Activated CD4-positive, alpha-beta T cell treated with anti-CD3 and anti-CD28 coated beads, Interleukin-2, Interleukin-6, amounts not matched to agents 100 ng/mL and 50 ng/mL, durations not matched to agents 16 hours and 8 hours (primary cell): ENCODE data around the gene COL9A1.
A peak's percentile ranks its signal among the peaks of the same experiment; 100 is the strongest.
"Not testable (repeated sequence)": the region's sequence is repeated elsewhere in the genome, so short reads cannot be mapped to it uniquely, and the experiment has no call there.

Source experiments
- DNase-seq: peaks from one replicate; pipeline ENCODE4 v3.0.0-alpha.2; 2020

COL9A1 gene

DNA sequence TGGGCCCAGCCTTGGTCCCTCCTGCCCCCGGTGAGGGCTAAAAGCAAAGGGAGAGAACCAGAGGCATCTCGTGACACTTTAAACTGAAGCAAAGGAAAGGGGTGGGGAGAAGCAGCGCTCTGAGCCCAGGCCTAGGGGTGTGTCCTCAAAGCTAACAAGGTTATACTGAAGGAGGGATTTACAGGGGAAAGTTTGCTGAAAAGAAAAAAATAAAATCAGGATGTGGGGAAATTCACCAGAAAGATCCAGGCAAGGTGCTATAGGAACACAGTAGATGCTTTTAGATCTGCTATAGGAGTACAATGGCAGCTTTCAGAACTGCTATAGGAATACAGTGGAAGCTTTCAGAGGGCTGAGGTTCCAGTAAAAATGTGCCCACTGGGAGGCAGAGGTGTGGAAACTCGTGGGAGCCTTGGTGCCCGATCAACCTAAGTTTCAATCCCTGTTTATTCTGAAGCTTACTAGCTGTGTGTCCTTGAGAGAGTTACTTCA lies at the start of gene COL9A1:
Gene COL9A1, minus strand, starts transcription at position 51 of the 492 bp plus-strand sequence. CDS start 160 bp downstream, outside the sequence.
- DNase-seq: no peak

DNA sequence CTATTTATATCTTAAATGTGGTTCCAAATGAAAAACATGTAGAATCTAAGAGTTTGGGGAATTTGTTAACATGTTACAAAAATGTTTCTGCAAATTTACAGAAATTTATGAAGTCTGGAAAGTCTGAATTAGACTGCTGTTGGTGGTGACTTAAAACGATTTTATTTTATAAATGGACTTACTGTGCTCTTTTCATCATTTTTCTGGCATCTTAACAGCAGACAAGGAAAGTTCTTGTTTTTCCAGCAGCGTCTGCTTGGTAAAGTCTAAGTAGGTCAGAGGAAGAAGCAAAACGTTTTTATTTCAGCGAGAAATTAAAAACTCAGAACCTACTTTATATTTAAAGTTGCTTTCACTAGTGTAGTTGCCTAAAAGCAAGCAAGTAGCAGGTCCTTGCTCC lies 48.6 kb upstream of the COL9A1 start:
- DNase-seq: no peak

DNA sequence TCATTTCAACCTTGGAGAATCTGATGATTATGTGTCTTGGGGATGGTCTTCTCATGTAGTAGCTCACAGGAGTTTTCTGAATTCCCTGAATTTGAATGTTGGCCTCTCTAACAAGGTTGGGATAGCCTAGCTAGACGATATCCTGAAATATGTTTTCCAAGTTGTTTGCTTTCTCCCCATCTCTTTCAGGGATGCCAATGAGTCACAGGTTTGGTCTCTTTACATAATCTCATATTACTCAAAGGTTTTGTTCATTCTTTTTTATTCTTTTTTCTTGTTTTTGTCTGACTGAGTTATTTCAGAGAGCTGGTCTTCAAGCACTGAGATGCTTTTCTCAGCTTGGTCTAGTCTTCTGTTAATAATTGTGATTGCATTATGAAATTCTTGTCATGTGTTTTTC lies 42.7 kb upstream of the COL9A1 start:
- DNase-seq: no peak

DNA sequence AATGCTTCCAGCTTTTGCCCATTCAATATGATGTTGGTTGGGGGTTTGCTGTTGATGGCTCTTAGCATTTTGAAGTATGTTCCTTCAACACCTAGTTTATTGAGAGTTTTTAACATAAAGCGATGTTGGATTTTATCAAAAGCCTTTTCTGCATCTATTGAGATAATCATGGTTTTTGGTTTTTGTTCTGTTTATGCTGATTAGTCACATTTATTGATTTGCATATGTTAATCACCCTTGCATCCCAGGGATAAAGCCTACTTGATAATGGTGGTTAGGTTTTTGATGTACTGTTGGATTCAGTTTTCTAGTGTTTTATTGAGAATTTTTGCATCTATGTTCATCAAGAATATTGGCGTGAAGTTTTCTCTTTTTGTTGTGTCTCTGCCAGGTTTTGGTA lies 40.4 kb upstream of the COL9A1 start:
- DNase-seq: no peak

DNA sequence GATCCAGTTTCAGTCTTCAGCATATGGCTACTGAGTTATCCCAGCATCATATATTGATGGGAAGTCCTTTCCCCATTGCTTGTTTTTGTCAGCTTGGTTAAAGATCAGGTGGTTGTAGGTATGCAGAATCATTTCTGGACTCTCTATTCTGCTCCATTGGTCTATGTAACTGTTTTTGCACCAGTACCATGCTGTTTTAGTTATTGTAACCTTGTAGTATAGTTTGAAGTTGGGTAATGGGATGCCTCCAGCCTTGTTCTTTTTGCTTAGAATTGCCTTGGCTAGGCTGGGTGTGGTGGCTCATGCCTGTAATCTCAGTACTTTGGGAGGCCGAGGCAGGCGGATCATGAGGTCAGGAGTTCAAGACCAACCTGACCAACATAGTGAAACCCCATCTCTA lies 36.9 kb upstream of the COL9A1 start:
- DNase-seq: not testable (repeated sequence)

DNA sequence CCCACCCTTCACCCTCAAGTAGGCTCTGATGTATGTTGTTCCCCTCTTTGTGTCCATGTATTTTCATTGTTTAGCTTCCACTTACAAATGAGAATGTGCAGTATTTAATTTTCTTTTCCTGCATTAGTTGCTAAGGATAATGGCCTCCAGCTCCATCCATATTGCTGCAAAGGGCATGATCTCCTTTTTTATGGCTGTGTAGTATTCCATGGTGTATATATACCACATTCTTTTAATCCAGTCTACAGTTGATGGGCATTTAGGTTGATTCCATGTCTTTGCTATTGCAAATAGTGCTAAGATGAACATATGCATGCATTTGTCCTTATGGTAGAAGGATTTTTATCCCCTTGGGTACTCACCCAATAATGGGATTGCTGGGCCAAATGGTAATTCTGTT lies 35.9 kb upstream of the COL9A1 start:
- DNase-seq: no peak

DNA sequence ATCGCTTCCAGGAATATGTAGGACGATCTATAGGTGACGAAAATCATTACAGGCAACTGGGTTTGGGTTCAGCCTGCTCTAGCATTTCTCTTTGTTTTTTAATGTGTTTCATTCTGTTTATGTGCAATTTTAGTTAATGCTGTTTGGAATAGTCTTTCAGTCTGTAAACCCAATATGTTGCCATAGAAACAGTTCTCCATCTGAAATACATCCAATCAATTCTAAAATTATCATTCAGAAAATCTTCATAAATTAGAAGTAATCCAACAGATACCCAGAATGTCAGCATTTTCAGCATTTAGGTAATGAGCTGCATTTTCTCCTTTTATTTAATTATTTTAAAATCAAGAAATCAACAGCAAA lies 34.8 kb upstream of the COL9A1 start:
- DNase-seq: no peak

DNA sequence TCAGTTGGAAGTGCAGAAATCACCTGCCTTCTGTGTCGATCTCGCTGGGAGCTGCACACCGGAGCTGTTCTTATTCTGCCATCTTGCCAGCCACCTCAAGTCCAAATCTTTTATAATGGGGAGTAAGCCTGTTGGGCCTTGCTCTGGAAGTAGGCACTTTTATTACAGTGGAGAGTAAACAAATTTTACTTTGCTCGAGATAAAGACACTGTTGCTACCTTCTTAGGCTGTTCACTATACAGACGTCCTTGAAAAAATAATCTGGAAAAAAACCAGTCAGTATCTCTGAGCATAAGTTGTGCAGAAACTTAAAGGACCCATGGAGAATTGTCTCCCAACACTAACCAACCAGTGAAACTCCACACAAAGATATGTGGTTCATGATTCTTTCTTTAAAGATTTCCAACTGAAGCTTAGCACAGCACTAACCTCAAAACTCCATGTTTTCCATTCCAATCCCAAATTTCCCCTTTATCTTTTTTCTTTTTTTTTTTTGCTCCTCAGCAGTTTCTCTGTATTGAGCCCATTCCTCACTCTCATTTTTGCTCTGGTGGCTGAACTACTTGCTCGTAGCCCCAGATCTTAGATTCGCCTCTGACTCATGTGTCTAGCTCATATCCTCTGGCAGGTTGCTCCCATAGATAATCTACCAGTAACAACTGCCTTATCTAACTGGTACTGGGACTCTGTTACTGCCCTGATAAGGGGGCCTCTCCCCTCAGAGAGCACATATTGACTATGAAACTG lies 34.3 kb upstream of the COL9A1 start:
- DNase-seq: no peak

DNA sequence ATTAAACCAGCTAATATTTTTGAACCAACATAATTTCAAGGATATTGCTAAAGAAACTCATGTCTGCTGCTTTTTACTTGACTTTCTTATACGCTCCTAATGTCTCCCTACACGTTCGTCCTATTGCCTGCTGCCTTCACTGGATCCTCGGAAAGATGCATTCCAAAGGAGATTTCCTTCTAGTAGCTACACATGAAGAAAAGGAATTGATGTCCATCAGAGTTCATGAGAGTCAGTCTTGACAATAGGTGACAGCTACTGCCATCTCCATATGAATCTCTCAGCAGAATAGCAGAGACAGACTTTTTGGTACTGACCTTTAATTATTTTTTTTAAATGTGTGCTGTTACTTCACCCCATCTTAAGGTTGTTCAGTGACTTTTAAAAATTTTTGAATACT lies 24.2 kb upstream of the COL9A1 start:
- no peak for DNase-seq

DNA sequence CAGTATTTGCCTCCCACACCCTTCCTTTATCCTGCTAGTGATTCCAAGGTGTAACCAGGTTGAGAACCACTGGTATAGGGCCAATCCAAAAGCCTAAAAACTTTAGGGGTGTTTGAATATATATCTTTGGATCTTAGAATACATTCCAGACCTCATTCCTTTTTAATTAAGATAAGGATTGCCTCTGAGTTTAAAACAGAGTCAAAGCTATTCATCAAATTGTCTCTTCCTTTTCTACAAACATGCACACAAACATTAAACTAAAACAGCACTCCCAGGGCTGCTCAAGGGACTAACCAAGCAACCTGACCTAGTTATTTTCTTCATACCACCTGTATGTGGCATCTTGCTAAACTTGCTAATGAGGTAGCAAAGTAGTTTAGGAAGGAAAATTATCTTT lies 22.1 kb upstream of the COL9A1 start:
- no peak for DNase-seq

DNA sequence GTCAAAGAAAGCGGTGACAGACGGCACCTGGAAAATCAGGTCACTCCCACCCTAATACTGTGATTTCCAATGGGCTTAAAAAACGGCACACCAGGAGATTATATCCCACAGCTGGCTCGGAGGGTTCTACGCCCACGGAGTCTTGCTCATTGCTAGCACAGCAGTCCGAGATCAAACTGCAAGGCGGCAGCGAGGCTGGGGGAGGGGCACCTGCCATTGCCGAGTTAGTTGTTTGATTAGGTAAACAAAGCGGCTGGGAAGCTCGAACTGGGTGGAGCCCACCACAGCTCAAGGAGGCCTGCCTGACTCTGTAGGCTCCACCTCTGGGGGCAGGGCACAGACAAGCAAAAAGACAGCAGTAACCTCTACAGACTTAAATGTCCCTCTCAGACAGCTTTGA lies 14.9 kb upstream of the COL9A1 start:
- DNase-seq: not testable (repeated sequence)

DNA sequence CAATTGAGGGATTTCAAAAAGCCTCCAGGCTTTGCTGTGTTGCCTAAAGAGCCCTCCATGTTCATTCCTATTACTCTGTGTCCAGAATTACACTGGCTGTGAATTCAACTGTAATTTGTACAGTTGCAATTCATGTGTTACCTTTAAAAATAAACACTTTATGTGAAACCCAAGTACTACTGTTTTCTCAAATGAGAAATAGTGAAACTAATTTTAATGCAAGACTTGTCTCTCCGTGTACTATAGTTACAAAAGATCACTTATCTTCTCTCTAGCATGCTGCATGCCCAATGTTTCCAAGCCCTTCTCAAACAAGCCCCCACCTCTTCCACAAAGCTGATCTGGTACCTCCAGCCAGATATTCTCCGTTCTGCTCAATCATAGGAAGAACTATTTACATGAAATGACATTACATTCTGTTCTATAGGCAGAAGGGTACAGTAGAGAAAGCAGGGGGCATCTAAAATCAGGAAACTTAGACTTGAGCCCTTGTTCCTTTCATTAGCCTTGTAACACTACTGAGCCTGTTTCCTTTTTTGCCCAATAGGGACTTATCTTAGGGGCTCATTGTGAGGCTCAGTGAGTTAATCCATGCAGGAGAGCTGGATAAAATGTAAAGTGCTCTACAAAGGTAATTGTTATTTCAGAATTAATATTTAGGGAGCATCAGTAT lies 12.3 kb upstream of the COL9A1 start:
- DNase-seq: no peak

DNA sequence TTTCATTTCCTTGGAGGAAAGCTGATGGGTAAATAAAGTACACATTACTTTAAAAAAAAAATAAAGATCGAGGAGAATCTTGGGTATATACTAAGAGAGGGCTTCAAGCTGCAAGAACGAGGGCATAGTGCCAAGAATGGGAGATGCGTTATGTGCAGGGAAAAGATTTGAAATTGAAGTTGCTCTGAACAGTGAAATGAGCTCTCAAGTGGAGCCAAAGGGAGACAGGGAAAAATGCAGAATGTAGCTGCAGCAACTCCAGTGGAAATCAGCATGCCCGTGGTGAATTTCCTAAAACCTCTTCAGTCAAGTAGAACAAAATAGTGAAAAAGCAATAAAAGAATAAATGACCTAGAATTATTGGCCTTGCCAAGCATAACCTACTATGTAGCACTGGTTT lies 11.4 kb upstream of the COL9A1 start:
- no peak for DNase-seq

DNA sequence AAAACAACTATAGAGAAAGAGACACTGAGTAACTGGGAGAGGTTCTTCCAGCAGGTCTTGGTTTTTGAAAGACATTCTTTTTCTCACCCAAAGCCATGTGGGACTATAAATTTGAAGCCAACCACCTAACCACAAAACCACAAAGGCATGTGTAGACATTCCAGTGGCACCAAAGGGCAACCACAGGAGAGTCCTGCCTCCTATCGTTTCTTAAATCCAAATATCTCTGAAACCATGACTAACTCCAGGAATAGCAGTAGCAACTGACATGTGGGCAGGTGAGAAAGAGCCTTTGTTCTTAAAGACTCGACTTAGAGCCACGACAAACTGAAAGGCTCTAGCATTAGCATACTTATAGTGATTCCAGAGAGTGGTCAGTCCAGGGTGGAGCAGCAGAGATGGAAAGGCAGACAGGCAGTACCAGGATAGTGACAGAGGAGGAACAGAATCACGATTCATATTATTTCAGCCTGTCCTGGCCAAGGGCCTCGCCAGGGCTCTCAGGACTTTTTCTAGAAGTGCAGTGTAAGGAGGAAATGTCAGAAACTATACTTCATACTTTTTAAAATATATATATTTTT lies 9.4 kb upstream of the COL9A1 start:
- DNase-seq: peak; percentile 30

DNA sequence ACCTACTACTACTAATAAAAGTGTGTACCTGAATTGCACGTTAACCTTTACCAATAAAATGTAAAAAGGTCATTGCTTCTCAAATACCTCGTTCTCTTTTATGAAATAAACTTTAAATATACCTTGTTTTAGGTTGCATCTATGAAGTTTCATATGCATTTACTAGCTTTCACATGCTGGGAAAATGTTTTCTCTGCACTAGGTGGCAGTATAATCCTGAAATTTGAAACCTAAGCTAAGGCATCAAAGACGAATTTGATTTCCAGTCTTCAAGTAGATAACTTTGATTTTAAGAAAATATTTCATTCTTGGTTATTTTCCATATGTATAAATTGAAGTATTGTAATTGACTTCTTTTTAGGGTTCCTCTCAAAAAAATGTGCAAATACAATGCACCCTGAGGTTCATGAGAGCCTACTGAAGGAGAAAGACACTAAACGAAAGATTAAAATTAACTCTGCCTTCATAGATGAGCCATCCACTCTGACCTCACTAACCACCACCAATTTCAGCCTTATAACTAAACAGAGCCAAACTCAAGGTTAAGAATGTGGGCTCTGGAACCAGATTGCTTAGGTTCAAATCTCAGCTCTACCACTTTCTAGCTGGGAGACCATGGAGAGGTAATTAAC lies 7.3 kb upstream of the COL9A1 start:
- peak; percentile 40 for DNase-seq

DNA sequence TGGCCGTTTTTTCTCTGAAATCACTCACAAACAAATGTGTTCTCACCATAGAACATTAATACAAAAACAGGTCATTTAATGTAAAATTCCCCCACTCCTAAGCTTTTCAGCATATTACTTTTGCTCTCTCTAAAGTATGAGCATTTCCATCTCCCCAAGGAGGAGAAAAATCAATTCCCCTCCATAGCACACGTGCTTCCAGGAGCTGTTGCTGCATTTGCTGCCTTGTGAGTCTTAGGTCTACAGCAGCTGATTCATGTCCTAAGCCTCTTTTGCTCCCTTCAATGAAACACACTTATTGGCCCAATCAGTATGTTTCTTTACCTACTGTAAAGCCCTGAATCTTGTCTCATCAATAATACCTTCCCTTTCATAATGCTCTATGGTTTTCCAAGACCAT lies 6.4 kb upstream of the COL9A1 start:
- DNase-seq: no peak

DNA sequence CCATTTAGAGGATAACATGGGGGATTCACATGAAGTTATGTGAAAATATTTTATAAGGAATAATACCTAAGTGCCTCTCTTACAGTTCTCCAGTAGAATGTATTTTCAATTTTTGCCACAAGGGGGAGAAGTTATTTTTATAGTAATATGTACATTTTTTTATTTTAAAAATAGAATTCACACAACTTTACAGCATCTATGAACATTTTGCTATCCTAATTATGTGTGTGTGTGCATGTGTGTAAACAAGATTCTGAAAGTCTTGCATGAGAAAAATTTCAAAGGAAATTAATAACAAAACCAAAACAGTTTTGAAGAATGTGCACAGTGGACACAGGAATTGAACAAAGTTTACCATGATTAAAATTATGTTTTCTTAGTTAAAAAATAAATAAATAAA lies 5.3 kb upstream of the COL9A1 start:
- not testable (repeated sequence) for DNase-seq

DNA sequence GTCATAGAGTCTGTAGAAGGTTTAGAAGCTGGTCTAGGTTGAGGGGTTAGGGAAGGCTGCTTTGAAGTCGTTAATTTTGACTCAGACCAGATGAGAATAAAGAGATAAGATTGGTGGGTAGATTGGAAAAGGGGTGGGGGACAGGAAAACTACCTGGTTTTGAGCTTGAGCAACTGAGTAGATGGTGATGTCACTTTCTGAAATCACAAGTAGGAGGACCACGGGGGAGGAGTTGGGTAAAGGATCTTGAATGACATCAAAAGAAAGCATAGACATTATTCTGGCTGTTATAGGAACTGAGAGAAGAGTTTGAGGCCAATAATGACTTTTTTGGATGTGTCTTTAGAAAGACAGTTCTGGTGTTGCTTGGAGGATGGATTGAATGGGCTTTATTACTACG lies 4.1 kb upstream of the COL9A1 start:
- DNase-seq: no peak

DNA sequence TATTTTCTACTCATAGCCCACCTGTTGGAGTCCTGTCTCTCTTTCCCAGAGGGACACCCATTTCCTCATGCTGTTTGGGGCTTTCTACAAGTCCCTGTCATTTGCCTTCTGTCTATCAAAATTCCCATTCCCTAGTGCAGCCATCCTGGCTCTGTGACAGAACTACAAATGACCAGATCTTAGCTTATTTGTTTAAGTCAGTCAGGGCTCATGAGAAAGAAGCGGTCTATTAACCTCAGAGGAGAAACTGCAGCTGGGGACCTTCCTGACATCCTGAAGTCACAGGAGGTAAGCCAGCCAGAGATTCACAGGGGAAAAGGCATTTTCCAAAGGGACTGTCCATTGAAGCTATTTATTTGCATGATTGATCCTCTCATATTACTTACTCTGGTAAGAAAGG lies 1.7 kb upstream of the COL9A1 start:
- DNase-seq: no peak

DNA sequence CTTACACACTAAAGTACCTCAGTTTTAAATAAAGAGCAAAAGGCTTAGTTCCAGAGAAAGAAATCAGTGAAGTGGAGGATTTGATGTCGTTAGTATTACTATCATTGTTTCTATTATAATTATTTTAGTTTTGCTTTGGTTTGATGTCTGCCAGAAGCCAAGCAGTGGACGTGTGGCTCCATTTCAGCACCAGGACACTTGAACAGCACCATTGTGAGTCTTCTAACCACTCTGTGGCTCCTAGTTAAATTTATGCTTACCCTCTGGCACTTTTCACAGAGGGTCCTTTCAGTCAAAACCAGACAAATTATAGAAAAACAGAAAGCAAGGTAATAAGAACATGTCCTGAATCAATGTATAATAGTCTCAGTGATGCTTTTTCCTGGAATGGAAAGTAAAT lies 3.4 kb downstream of the COL9A1 start:
- no peak for DNase-seq

DNA sequence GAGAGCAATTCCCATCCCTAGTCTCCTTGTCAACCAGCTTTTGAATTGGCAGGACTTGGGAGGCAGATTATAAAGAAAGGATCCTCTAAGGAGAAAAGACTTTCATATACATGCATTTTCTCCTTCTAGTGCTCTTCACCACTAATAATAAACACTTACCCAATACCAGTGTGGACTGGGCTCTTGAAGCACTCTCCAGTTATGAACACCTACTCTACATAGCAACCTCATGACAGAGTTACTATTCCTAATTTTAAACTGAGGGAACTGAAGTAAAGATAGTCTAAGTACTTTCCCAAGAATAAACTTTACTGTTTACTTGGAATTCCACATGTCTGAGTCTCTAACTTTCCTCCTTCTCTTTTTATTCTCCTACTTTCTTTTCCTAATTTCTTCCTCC lies 4.8 kb downstream of the COL9A1 start:
- DNase-seq: no peak

DNA sequence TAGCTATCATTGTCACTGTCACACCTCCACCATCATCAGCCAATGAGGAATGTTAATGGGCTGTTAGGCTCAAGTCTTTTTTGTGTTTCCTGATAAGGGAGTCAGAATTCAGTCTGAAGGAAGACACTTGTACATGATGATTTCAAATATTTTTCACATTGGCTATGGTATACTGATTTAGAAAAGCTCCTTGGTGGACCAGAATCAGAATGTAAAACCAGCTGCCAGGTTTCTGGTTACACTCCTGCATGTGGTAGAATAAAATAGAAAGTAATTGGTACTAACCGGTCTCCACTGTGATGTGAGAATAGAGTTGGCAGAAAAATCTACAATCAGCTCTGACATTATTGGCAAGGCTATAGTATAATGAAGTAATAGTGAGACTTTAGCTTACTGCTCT lies 10.7 kb downstream of the COL9A1 start:
- DNase-seq: no peak

DNA sequence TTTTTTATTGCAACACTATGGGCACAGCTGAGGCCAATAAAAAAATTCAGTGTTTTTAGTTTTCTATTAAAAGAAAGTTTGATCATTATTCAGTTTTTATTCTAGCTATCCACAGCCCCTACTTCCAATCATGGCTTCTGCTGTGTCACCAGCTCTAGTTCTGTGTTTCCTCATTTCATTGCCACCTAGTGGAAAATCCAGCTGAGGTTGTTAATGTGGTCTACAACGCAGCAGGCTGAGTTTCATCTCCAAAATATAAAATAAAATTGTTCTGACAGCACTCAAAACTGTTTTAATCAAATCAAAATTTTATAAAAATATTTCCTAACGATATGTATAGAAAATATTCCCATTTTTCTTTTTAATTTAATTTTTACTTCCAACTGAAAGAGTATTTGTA lies 13.6 kb downstream of the COL9A1 start:
- DNase-seq: no peak

DNA sequence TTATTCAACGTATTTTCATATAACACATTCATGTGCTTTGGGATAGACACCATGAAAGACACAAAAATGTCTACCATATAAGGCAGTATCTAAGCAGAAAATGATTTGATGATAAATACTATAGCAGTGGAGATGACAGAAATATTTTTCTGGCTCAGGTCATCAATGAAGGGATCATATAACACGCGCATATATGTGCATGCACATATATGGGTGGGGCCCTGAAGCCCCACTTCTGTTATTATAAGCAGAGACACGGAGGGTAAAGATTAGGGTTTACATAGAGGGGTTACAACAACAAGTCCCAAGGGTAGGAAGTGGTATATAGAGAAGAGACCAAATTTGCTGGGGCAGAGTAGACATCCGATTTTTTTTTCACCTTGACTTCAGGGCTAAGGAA lies 16.0 kb downstream of the COL9A1 start:
- DNase-seq: no peak
